HFFc6 (cell line): Measurements from ENCODE around the gene DSP. TPM values are rescaled to one million over a fixed set of nuclear protein-coding genes. Genes with fewer than 3 reads are reported as not detected.

Experiments used
- DNase-seq: peaks from one replicate; pipeline ENCODE4 v3.0.0-alpha.2; 2018
- H3K27ac Mint-ChIP-seq: 2 replicates; pipeline ENCODE4 v1.8.0; 2020; ENCODE audit warnings: mild to moderate bottlenecking, mixed read lengths
- H3K27me3 Mint-ChIP-seq: 2 replicates; pipeline ENCODE4 v1.8.0; 2021; ENCODE audit warnings: mild to moderate bottlenecking, moderate library complexity, mixed read lengths; ENCODE audit not compliant: insufficient read depth
- H3K36me3 Mint-ChIP-seq: 2 replicates; pipeline ENCODE4 v1.8.0; 2021; ENCODE audit warnings: low read depth, mixed read lengths
- H3K4me1 Mint-ChIP-seq: 2 replicates; pipeline ENCODE4 v1.8.0; 2020; ENCODE audit warnings: low read depth, mixed read lengths
- H3K4me3 Mint-ChIP-seq: 2 replicates; pipeline ENCODE4 v1.8.0; 2020; ENCODE audit warnings: mild to moderate bottlenecking, moderate library complexity, mixed read lengths
- H3K9me3 Mint-ChIP-seq: 2 replicates; pipeline ENCODE4 v1.8.0; 2020; ENCODE audit warnings: mild to moderate bottlenecking, mixed read lengths
- CTCF ChIP-seq: fragments of 200-600 bp; sonication (generic); IDR thresholded peaks from 2 replicates; pipeline ENCODE4 v1.5.0; 2021; ENCODE audit warnings: antibody characterized with exemption, mild to moderate bottlenecking
- total RNA-seq, 6 experiments: library from RNA; stranded (reverse); fragmentation: NEBNext Ultra II Directional; extraction: Animal tissue kit (Norgen Biotek cat#: 25700); gene quantifications; 2 replicates in 1 of 6; 3 replicates in 5 of 6; pipeline ENCODE4 v1.2.3, GENCODE V29; 2021

DSP gene
- total RNA-seq, 6 experiments from 2014 or later, result 33.8 to 65.4 (median 37.0) TPM

- DNase-seq, result peak; percentile 89
- Mint-ChIP-seq H3K27ac (peak overlapping the region; percentile 51), H3K36me3 (peaks cover under 1% of the 10 kb centered on the region; the same call in 1 of the 2 replicates), H3K9me3 (no peaks in the 10 kb centered on the region), H3K4me3 (peak overlapping the region; percentile 68), H3K27me3 (peaks cover 3% of the 10 kb centered on the region), H3K4me1 (peaks cover 42% of the 10 kb centered on the region)
- TF ChIP-seq CTCF, result 0 out of 2 replicates have a peak, but pooled peaks have one; percentile 26
Observed at GRCh38 chr6:7617801-7618764, 76.6 kb downstream of the DSP start.

- TF ChIP-seq CTCF, result no peak
- H3K27me3 Mint-ChIP-seq, result no peaks in the 10 kb centered on the region
- no peaks in the 10 kb centered on the region for H3K9me3 Mint-ChIP-seq
- H3K36me3 Mint-ChIP-seq, result no peaks in the 10 kb centered on the region
- peaks cover 26% of the 10 kb centered on the region for H3K4me1 Mint-ChIP-seq
- H3K4me3 Mint-ChIP-seq, result no peak overlapping the region
- H3K27ac Mint-ChIP-seq, result no peak overlapping the region
- DNase-seq, result peak; percentile 22
Observed at GRCh38 chr6:7621761-7622160, 80.3 kb downstream of the DSP start.

- no peak for TF ChIP-seq CTCF
- no peaks in the 10 kb centered on the region; the same call in 1 of the 2 replicates for H3K36me3 Mint-ChIP-seq
- no peak overlapping the region for H3K4me3 Mint-ChIP-seq
Observed at GRCh38 chr6:7624796-7625710, 83.6 kb downstream of the DSP start.

GRCh38 chr6:7628479-7628878, 87.0 kb downstream of the DSP start:
- peaks cover 17% of the 10 kb centered on the region for H3K4me1 Mint-ChIP-seq
- H3K27ac Mint-ChIP-seq, result no peak overlapping the region
- no peak for TF ChIP-seq CTCF
- H3K4me3 Mint-ChIP-seq, result no peak overlapping the region
- DNase-seq, result peak; percentile 39
- no peaks in the 10 kb centered on the region for H3K9me3 Mint-ChIP-seq
- no peaks in the 10 kb centered on the region; the same call in 1 of the 2 replicates for H3K36me3 Mint-ChIP-seq
- H3K27me3 Mint-ChIP-seq, result peaks cover 6% of the 10 kb centered on the region

More at GRCh38 chr6:7624796-7625710, 83.6 kb downstream of the DSP start:
- DNase-seq, result no peak
- Mint-ChIP-seq H3K9me3 (no peaks in the 10 kb centered on the region), H3K27ac (no peak overlapping the region), H3K4me1 (peaks cover 26% of the 10 kb centered on the region), H3K27me3 (peaks cover 4% of the 10 kb centered on the region)

GRCh38 chr6:7628909-7629308, 87.4 kb downstream of the DSP start:
- Mint-ChIP-seq H3K4me3 (no peak overlapping the region), H3K36me3 (no peaks in the 10 kb centered on the region; the same call in 1 of the 2 replicates), H3K27me3 (peaks cover 6% of the 10 kb centered on the region), H3K9me3 (no peaks in the 10 kb centered on the region), H3K27ac (no peak overlapping the region), H3K4me1 (peaks cover 17% of the 10 kb centered on the region)
- no peak for DNase-seq
- TF ChIP-seq CTCF, result no peak
